Tibial nerve (tissue), 4 donors: ENCODE results near the gene SLC22A1. TPM values are rescaled to one million over a fixed set of nuclear protein-coding genes. Genes with fewer than 3 reads are reported as not detected.

Experiments
- DNase-seq, 2 donors: peaks; one replicate each; pipeline ENCODE4 v3.0.0-alpha.2; 2019; ENCODE audit warnings: low spot score in 2 of 2
- H3K27ac ChIP-seq, 4 donors: fragments of 200-600 bp; sonication (generic) in 3 of 4; one replicate each; pipeline ENCODE4 v1.5.1; 2017 to 2019; ENCODE audit warnings: mild to moderate bottlenecking in 1 of 4
- H3K27me3 ChIP-seq, 2 donors: fragments of 200-600 bp; sonication (generic) in 1 of 2; one replicate each; pipeline versions ENCODE4 v1.5.1 to v1.6.0; 2017 to 2019
- H3K36me3 ChIP-seq, 3 donors: fragments of 200-600 bp; sonication (generic); one replicate each; pipeline ENCODE4 v1.5.1; 2018 to 2019
- H3K4me1 ChIP-seq, 4 donors: fragments of 200-600 bp; sonication (generic) in 3 of 4; one replicate each; pipeline ENCODE4 v1.5.1; 2017 to 2019
- H3K4me3 ChIP-seq, 4 donors: fragments of 200-600 bp; sonication (generic) in 3 of 4; one replicate each; pipeline ENCODE4 v1.5.1; 2017 to 2019; ENCODE audit warnings: mild to moderate bottlenecking in 1 of 4, moderate library complexity in 1 of 4
- H3K9me3 ChIP-seq, 4 donors: fragments of 200-600 bp; sonication (generic) in 3 of 4; one replicate each; pipeline ENCODE4 v1.5.1; 2017 to 2019
- EP300 ChIP-seq, 2 donors: sonication (generic); formaldehyde crosslinking; IDR thresholded peaks; one replicate each; pipeline ENCODE4 v1.6.1; 2017; ENCODE audit warnings: antibody characterized with exemption in 2 of 2, mild to moderate bottlenecking in 1 of 2
- POLR2A ChIP-seq, 2 donors: fragments of 450-650 bp; IDR thresholded peaks; one replicate each; pipeline ENCODE4 v1.6.1; 2017; ENCODE audit warnings: antibody characterized with exemption in 2 of 2, mild to moderate bottlenecking in 2 of 2, moderate library complexity in 2 of 2
- WGBS, 2 donors: methylation state at CpG; one replicate each; pipeline ENCODE4 v1.1.5; 2018; 5-methylcytosine and 5-hydroxymethylcytosine counted together
- total RNA-seq, 4 donors: library from RNA; depleted of rRNA; stranded (reverse); fragments of >200 nt; gene quantifications; one replicate each; pipeline ENCODE4 v1.1.0, GENCODE V29; 2016
- TF ChIP-seq, protein P1 (sequence below), 5 experiments: fragments of 200-600 bp in 3 of 5; fragments of 450-650 bp in 2 of 5; sonication (generic) in 3 of 5; IDR thresholded peaks; one replicate each; pipeline ENCODE4 v1.5.1; 2016 to 2019; ENCODE audit warnings: antibody characterized with exemption in 5 of 5, mild to moderate bottlenecking in 3 of 5, moderate library complexity in 2 of 5

SLC22A1 gene
- total RNA-seq, 4 donors from 2014 or later = 1.3 to 5.5 (median 2.3) TPM

DNA sequence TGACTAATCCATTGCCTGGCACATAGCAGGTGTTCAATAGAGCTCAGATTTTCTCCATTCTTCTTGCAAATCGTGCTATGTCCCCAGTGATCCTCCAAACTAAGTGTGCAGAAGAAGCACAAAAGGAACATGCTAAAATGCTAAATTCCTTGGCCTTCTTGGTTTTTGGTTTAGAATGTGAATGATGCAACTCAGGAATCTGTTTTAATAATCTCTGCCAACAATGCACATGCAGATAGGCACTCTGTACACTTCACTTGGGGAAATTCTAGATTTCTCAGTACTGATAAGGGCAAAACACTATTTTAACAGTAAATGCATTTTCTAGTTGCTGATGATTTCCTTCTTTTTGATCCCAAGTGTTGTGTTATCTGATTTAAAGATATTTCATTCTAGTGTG lies 35.2 kb downstream of the SLC22A1 start:
- no peaks in the 10 kb centered on the region for H3K27me3 ChIP-seq
- H3K4me1 ChIP-seq = no peaks in the 10 kb centered on the region
- H3K27ac ChIP-seq = no peak overlapping the region
- WGBS, 2 donors = 59 to 65% methylated on average over 1 of the region's 1 CpG
- H3K9me3 ChIP-seq = peaks cover 0 to 9% (median 0%) of the 10 kb centered on the region in 4 donors
- H3K4me3 ChIP-seq = no peak overlapping the region
- TF ChIP-seq POLR2A (IDR thresholded peaks at IDR 0.05) (no peak), EP300 (IDR thresholded peaks at IDR 0.05) (no peak)
- TF ChIP-seq, protein P1, sequence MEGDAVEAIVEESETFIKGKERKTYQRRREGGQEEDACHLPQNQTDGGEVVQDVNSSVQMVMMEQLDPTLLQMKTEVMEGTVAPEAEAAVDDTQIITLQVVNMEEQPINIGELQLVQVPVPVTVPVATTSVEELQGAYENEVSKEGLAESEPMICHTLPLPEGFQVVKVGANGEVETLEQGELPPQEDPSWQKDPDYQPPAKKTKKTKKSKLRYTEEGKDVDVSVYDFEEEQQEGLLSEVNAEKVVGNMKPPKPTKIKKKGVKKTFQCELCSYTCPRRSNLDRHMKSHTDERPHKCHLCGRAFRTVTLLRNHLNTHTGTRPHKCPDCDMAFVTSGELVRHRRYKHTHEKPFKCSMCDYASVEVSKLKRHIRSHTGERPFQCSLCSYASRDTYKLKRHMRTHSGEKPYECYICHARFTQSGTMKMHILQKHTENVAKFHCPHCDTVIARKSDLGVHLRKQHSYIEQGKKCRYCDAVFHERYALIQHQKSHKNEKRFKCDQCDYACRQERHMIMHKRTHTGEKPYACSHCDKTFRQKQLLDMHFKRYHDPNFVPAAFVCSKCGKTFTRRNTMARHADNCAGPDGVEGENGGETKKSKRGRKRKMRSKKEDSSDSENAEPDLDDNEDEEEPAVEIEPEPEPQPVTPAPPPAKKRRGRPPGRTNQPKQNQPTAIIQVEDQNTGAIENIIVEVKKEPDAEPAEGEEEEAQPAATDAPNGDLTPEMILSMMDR (IDR thresholded peaks at IDR 0.05) = no peak
- DNase-seq = no peak
- peaks cover 0 to 36% (median 0%) of the 10 kb centered on the region in 3 donors for H3K36me3 ChIP-seq

DNA sequence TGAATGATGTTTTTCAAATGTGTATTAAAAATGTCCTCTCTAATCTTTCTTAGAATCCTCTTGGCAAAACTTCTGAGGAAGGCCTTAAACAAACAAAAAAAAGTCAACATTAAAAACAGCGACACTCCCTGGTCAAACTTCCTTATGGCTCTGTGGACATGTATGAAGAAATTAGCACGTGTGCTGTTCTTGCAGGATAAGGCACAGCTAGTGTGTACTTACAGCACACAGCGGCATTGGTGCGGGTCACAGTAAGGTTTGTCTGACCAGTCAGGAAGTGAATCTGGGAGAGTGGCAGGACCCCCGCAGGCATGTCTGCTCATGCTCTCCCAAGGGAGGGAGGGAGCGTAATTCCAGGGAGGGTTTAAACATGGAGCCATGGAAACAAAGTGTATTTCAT lies 38.8 kb downstream of the SLC22A1 start:
- TF ChIP-seq, protein P1 (IDR thresholded peaks at IDR 0.05) = no peak
- WGBS, 2 donors = 44 to 45% methylated on average over 6 of the region's 6 CpGs
- no peaks in the 10 kb centered on the region for H3K4me1 ChIP-seq
- peaks cover 0 to 4% (median 0%) of the 10 kb centered on the region in 4 donors for H3K9me3 ChIP-seq
- no peak for DNase-seq
- H3K4me3 ChIP-seq = no peak overlapping the region
- no peak overlapping the region for H3K27ac ChIP-seq
- H3K27me3 ChIP-seq = no peaks in the 10 kb centered on the region
- peaks cover 0 to 13% (median 0%) of the 10 kb centered on the region in 3 donors for H3K36me3 ChIP-seq

DNA sequence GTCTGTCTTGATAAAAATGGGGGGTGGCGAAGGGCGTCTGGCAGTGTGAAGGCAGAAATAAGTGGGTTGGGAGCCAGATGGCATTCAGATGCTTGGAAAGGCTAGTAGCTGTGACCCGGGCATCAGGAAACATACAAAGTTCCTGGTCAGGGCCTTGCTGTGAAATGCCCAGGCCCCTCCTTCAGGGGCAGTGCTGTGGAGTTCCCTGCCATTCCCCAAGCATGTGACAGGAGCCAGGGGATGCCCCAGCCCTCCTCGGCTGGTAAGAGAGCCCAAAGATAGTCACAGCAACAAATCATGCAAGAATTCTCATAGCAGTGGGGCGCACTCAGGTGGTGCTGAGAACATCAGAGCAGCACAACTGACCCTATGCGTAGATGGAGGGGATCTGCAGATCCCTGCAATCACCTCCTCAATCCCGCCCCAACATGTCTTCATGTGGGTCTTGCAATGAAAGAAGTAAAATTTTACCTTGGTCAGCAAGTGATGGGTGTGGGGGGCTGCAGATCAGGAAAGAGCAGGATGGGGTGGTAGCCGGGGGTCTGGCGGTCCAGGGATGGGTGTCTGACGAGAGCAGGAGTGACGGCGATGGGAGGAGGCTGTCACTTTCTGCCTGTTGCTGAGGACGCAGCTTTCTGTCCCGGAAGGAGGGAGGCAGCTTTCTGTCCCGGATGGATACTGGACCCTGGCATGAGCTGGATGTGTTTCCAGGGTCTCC lies 39.5 kb downstream of the SLC22A1 start:
- TF ChIP-seq POLR2A (IDR thresholded peaks at IDR 0.05) (no peak), EP300 (IDR thresholded peaks at IDR 0.05) (no peak)
- TF ChIP-seq, protein P1 (IDR thresholded peaks at IDR 0.05) = no peak
- peaks cover 0 to 4% (median 0%) of the 10 kb centered on the region in 4 donors for H3K9me3 ChIP-seq
- H3K4me1 ChIP-seq = no peaks in the 10 kb centered on the region
- no peak for DNase-seq
- H3K4me3 ChIP-seq = no peak overlapping the region
- WGBS, 2 donors = 88 to 89% methylated on average over 15 of the region's 15 CpGs
- no peak overlapping the region for H3K27ac ChIP-seq
- peaks cover 0 to 13% (median 0%) of the 10 kb centered on the region in 3 donors for H3K36me3 ChIP-seq
- no peaks in the 10 kb centered on the region for H3K27me3 ChIP-seq

DNA sequence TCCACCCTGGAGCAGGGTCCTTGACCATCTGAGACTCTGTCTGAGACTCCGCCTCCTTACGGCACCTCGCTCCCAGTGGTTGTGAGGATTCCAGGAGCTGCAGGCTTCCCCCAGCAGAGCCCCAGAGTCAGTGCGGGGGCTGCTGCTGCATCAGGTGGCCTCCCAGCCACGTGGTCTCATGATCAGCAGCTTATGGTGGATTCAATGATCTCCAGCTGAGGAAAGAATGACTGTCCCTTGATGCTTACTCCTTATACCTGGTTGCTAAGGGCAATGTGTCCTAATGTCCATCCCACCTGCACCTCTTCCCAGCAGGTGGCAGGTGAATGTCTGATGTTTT lies 40.0 kb downstream of the SLC22A1 start:
- 66 to 80% methylated on average over 5 of the region's 5 CpGs for WGBS, 2 donors
- H3K36me3 ChIP-seq = peaks cover 0 to 13% (median 0%) of the 10 kb centered on the region in 3 donors
- no peaks in the 10 kb centered on the region for H3K4me1 ChIP-seq
- H3K4me3 ChIP-seq = no peak overlapping the region
- DNase-seq = no peak
- peaks cover 0 to 4% (median 0%) of the 10 kb centered on the region in 4 donors for H3K9me3 ChIP-seq
- no peak for TF ChIP-seq EP300 (IDR thresholded peaks at IDR 0.05)
- TF ChIP-seq, protein P1 (IDR thresholded peaks at IDR 0.05) = no peak
- TF ChIP-seq POLR2A (IDR thresholded peaks at IDR 0.05) = no peak
- no peak overlapping the region for H3K27ac ChIP-seq
- no peaks in the 10 kb centered on the region for H3K27me3 ChIP-seq

DNA sequence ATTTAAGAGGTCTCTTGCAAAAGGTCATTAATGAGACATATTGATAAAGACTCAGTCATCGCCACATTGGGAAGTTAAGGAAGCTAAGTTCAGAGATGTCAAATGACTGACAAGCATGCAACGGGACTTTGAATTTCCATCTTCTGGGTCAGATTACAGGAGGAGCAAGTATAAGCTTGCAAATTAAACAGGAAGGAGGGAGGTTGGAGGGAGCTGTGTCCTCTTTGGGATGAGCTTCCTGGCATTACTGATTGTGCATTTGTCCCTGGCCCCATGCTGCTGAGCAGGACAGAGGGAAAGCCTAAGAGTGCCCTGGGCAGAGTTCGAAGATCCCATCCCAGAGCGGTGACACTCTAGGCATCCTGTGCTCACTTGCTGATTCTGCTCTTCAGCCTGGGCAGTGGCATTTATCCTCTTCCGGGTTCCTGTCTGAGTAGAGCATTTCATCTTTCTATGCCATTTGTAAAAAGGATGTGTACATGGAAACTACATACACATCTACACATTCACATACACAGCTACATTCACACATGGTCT lies 40.5 kb downstream of the SLC22A1 start:
- no peak for DNase-seq
- H3K9me3 ChIP-seq = peaks cover 0 to 4% (median 0%) of the 10 kb centered on the region in 4 donors
- H3K27ac ChIP-seq = no peak overlapping the region
- peaks cover 0 to 12% (median 0%) of the 10 kb centered on the region in 3 donors for H3K36me3 ChIP-seq
- H3K4me3 ChIP-seq = no peak overlapping the region
- WGBS, 2 donors = 75% methylated on average over 5 of the region's 5 CpGs
- TF ChIP-seq, protein P1 (IDR thresholded peaks at IDR 0.05) = no peak
- no peak for TF ChIP-seq POLR2A (IDR thresholded peaks at IDR 0.05)
- no peak for TF ChIP-seq EP300 (IDR thresholded peaks at IDR 0.05)
- H3K27me3 ChIP-seq = no peaks in the 10 kb centered on the region
- no peaks in the 10 kb centered on the region for H3K4me1 ChIP-seq
